Measurements from ENCODE around the gene COG2. TPM values are rescaled to one million over a fixed set of nuclear protein-coding genes. Genes with fewer than 3 reads are reported as not detected.
A peak's percentile ranks its signal among the peaks of the same experiment; 100 is the strongest.
"Not testable (repeated sequence)": the region's sequence is repeated elsewhere in the genome, so short reads cannot be mapped to it uniquely, and the experiment has no call there.

Gene COG2
- total RNA-seq, 1 donor from 2014 or later, result 22.0 TPM

DNA sequence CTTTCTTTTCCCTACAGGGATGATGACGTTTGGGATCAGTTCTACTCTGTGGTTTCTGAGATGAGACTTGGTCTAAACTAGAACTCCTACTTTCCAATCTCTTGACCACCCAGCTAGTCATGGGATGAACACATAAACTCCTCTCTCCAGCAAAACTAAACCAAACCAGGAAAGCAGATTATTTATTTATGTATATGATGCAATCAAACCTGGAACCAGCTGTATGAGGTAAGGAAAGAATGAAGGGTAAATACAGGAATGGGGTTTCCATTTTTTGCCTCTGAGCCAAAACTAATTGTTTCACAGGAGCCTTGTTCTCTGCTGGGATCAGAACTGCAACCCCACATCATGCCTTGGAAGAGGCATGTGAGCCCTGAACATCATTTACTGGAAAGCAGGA, 75.0 kb downstream of the COG2 start:
- DNase-seq (ENCODE audit: extremely low spot score, unreplicated experiment), result no peak
- TF ChIP-seq, protein P1, sequence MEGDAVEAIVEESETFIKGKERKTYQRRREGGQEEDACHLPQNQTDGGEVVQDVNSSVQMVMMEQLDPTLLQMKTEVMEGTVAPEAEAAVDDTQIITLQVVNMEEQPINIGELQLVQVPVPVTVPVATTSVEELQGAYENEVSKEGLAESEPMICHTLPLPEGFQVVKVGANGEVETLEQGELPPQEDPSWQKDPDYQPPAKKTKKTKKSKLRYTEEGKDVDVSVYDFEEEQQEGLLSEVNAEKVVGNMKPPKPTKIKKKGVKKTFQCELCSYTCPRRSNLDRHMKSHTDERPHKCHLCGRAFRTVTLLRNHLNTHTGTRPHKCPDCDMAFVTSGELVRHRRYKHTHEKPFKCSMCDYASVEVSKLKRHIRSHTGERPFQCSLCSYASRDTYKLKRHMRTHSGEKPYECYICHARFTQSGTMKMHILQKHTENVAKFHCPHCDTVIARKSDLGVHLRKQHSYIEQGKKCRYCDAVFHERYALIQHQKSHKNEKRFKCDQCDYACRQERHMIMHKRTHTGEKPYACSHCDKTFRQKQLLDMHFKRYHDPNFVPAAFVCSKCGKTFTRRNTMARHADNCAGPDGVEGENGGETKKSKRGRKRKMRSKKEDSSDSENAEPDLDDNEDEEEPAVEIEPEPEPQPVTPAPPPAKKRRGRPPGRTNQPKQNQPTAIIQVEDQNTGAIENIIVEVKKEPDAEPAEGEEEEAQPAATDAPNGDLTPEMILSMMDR (IDR thresholded peaks at IDR 0.05), result no peak
- Mint-ChIP-seq H3K4me3 (ENCODE audit: unreplicated experiment) (no peak overlapping the region), H3K36me3 (ENCODE audit: unreplicated experiment) (peaks cover 1% of the 10 kb centered on the region), H3K27me3 (ENCODE audit: unreplicated experiment) (no peaks in the 10 kb centered on the region), H3K27ac (ENCODE audit: unreplicated experiment) (no peak overlapping the region), H3K9me3 (ENCODE audit: unreplicated experiment) (peaks cover 9% of the 10 kb centered on the region), H3K4me1 (ENCODE audit: unreplicated experiment) (peaks cover 15% of the 10 kb centered on the region)

- not testable (repeated sequence) for H3K27me3 Mint-ChIP-seq (ENCODE audit: unreplicated experiment); H3K36me3 Mint-ChIP-seq (ENCODE audit: unreplicated experiment); H3K27ac Mint-ChIP-seq (ENCODE audit: unreplicated experiment); DNase-seq (ENCODE audit: extremely low spot score, unreplicated experiment); H3K9me3 Mint-ChIP-seq (ENCODE audit: unreplicated experiment); H3K4me3 Mint-ChIP-seq (ENCODE audit: unreplicated experiment)
- peaks cover 37% of the 10 kb centered on the region for H3K4me1 Mint-ChIP-seq (ENCODE audit: unreplicated experiment)
Observed at GRCh38 chr1:230721849-230722522, 79.7 kb downstream of the COG2 start.

DNA sequence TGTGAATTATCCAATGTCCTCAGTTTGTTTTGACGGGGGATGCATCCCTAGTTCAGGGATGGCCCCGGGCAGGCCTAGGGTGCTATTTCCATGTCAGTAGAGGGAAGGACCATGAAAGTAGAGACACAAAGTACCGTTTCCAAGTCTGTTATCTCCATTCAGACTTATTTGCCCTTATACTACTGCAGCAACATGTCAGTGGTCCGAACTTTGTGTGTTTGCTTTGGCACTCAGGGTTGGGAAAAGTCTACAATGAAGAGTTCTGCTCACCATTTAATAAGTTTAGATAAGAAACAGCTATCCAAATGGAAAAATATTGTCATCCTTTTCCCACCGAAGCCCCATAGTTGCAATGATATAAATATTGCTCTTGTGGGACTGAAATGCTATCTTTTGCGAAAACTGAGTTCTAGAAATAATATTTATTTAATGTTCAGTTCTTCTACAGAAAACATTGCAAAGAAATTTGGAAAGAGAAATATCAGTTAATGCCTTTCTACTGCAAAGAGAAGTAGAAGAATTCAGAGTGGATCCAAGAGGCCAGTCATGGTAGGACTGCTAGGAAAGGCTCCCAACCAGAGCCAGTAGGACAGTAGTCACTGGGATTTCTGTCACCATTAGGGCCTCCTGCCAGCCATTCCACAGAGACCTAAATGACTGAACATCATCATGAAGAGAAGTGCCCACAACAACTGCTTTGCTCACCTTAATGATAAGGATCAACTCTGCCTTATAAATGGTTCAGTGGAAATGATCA, 83.2 kb downstream of the COG2 start:
- Mint-ChIP-seq H3K36me3 (ENCODE audit: unreplicated experiment) (peaks cover 1% of the 10 kb centered on the region), H3K27me3 (ENCODE audit: unreplicated experiment) (no peaks in the 10 kb centered on the region), H3K27ac (ENCODE audit: unreplicated experiment) (peak overlapping the region; percentile 91), H3K4me3 (ENCODE audit: unreplicated experiment) (no peak overlapping the region), H3K4me1 (ENCODE audit: unreplicated experiment) (peaks cover 52% of the 10 kb centered on the region), H3K9me3 (ENCODE audit: unreplicated experiment) (peaks cover 6% of the 10 kb centered on the region)
- TF ChIP-seq, protein P1 (IDR thresholded peaks at IDR 0.05), result no peak
- DNase-seq (ENCODE audit: extremely low spot score, unreplicated experiment), result no peak

DNA sequence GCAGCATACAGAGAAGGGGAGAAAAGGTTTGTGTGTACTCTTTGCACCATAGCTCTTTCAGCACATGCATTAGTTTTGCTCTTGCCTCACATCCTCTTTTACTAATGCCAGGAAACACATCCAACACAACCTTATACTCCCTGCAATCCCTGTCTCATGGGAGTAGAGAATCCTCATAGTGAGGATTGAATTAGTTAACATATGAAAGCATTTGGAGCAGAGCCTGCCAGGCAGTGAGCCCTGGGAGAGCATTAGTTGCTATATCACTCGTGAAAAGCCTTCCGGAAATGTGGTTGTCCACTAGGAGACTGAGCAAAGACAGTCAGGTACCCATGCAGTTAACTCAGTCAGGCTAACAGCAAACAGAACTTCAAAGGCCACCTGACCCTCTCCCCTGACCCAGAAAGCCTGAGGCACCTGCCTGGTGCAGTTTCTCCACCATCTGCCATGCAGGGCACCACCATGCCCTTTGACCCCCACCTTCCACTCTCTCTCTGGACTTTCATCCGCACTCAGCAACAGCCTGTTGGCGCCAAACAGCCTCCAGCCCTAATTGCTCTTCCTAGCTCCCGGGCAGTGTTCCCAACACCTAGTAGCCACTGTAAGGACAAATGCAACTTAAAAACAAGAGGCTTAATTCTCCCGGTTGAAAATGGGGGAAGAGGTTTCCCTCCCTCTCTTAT, 86.6 kb downstream of the COG2 start:
- peaks cover 45% of the 10 kb centered on the region for H3K4me1 Mint-ChIP-seq (ENCODE audit: unreplicated experiment)
- TF ChIP-seq, protein P1 (IDR thresholded peaks at IDR 0.05), result no peak
- H3K36me3 Mint-ChIP-seq (ENCODE audit: unreplicated experiment), result no peaks in the 10 kb centered on the region
- no peak overlapping the region for H3K4me3 Mint-ChIP-seq (ENCODE audit: unreplicated experiment)
- no peaks in the 10 kb centered on the region for H3K9me3 Mint-ChIP-seq (ENCODE audit: unreplicated experiment)
- peaks cover 2% of the 10 kb centered on the region for H3K27me3 Mint-ChIP-seq (ENCODE audit: unreplicated experiment)
- H3K27ac Mint-ChIP-seq (ENCODE audit: unreplicated experiment), result no peak overlapping the region
- no peak for DNase-seq (ENCODE audit: extremely low spot score, unreplicated experiment)

GRCh38 chr1:230730977-230731376, 88.7 kb downstream of the COG2 start:
- Mint-ChIP-seq H3K27ac (ENCODE audit: unreplicated experiment) (no peak overlapping the region), H3K36me3 (ENCODE audit: unreplicated experiment) (no peaks in the 10 kb centered on the region), H3K4me1 (ENCODE audit: unreplicated experiment) (peaks cover 29% of the 10 kb centered on the region), H3K9me3 (ENCODE audit: unreplicated experiment) (no peaks in the 10 kb centered on the region), H3K4me3 (ENCODE audit: unreplicated experiment) (no peak overlapping the region), H3K27me3 (ENCODE audit: unreplicated experiment) (peaks cover 6% of the 10 kb centered on the region)
- TF ChIP-seq, protein P1 (IDR thresholded peaks at IDR 0.05), result no peak
- DNase-seq (ENCODE audit: extremely low spot score, unreplicated experiment), result no peak
